Endothelial cell of umbilical vein (primary cell): Measurements from ENCODE around the gene FSIP1. TPM values are rescaled to one million over a fixed set of nuclear protein-coding genes. Genes with fewer than 3 reads are reported as not detected.

Experiments used
- BruUV-seq: library from RNA; stranded (reverse); fragments of 400-500 nt; replicated peaks from 2 replicates; lab custom pipeline; 2021; lab: Mats Ljungman, UMichigan
- CTCF ChIA-PET: fragments of 300-600, 350-600 bp; sonication (Branson Sonifier 250); formaldehyde crosslinking; loops from one replicate; lab custom pipeline; 2021; ENCODE audit warnings: antibody characterized with exemption, inconsistent platforms; lab: Charles Lee
- POLR2A ChIA-PET: fragments of 300-600, 350-600 bp; sonication (Branson Sonifier 250); formaldehyde crosslinking; loops from one replicate; lab custom pipeline; 2021; ENCODE audit warnings: antibody characterized with exemption, inconsistent platforms; lab: Charles Lee
- DNase-seq: peaks from one replicate; pipeline ENCODE4 v3.0.0-alpha.2; 2011; ENCODE audit warnings: low read depth, low spot score
- FAIRE-seq: peaks from 2 replicates; lab custom pipeline; 2011; peaks lifted over from hg19 to GRCh38; lab: Jason Lieb, UNC
- H2AFZ ChIP-seq: 2 replicates; pipeline ENCODE4 v1.6.0; 2012; ENCODE audit warnings: low read depth, low read length, control low read depth, inconsistent platforms
- H3K27ac ChIP-seq: 2 replicates; pipeline ENCODE4 v1.5.1; 2011; ENCODE audit warnings: low read depth, mild to moderate bottlenecking, control low read depth, low read length, moderate library complexity; ENCODE audit not compliant: insufficient read depth
- H3K27me3 ChIP-seq, 2 experiments: 2 replicates each; pipeline versions ENCODE4 v1.6.0 to v1.6.1; 2011; ENCODE audit warnings: low read length in 2 of 2, mixed read lengths in 1 of 2; ENCODE audit not compliant: control insufficient read depth in 2 of 2, insufficient read depth in 2 of 2
- H3K36me3 ChIP-seq, 2 experiments: 2 replicates in 1 of 2; 3 replicates in 1 of 2; pipeline ENCODE4 v1.5.1; 2011; ENCODE audit warnings: low read length in 2 of 2, mild to moderate bottlenecking in 1 of 2, moderate library complexity in 1 of 2; ENCODE audit not compliant: control insufficient read depth in 2 of 2, insufficient read depth in 2 of 2; ENCODE audit errors: extremely low read depth in 1 of 2
- H3K4me1 ChIP-seq: 3 replicates; pipeline ENCODE4 v1.5.1; 2011; ENCODE audit warnings: mild to moderate bottlenecking, low read length; ENCODE audit not compliant: control insufficient read depth, insufficient read depth; ENCODE audit errors: extremely low read depth
- H3K4me2 ChIP-seq: 2 replicates; pipeline ENCODE4 v1.6.1; 2011; ENCODE audit warnings: low read length, control low read depth, mixed read lengths; ENCODE audit not compliant: insufficient read depth
- H3K4me3 ChIP-seq, 3 experiments: fragments of 200-600 bp in 1 of 3; sonication (generic), shearing (Covaris generic) in 1 of 3; replicated peaks in 1 of 3; 2 replicates each; pipeline ENCODE4 v1.5.1; 2011 to 2016; ENCODE audit warnings: control low read depth in 3 of 3, low read length in 3 of 3, mild to moderate bottlenecking in 2 of 3, inconsistent platforms in 1 of 3, low read depth in 1 of 3, moderate library complexity in 1 of 3; ENCODE audit not compliant: insufficient read depth in 1 of 3
- H3K79me2 ChIP-seq: 2 replicates; pipeline ENCODE4 v1.6.0; 2012; ENCODE audit warnings: low read length, inconsistent platforms; ENCODE audit not compliant: control insufficient read depth, insufficient read depth
- H3K9ac ChIP-seq: replicated peaks from 2 replicates; pipeline ENCODE3; 2011; ENCODE audit warnings: low read length, control low read depth; ENCODE audit not compliant: insufficient read depth; ENCODE audit errors: extremely low read depth
- H3K9me1 ChIP-seq: replicated peaks from 3 replicates; pipeline ENCODE4 v1.6.0; 2011; ENCODE audit warnings: mild to moderate bottlenecking, low read length; ENCODE audit not compliant: control insufficient read depth, insufficient read depth; ENCODE audit errors: extremely low read depth
- H3K9me3 ChIP-seq: replicated peaks from 2 replicates; pipeline ENCODE4 v1.5.1; 2012; ENCODE audit warnings: low read length, inconsistent platforms; ENCODE audit not compliant: control insufficient read depth, insufficient read depth
- H4K20me1 ChIP-seq: replicated peaks from 2 replicates; pipeline ENCODE3; 2011; ENCODE audit warnings: mild to moderate bottlenecking, low read length; ENCODE audit not compliant: control insufficient read depth, insufficient read depth; ENCODE audit errors: extremely low read depth
- EZH2 ChIP-seq: IDR thresholded peaks from 2 replicates; pipeline ENCODE4 v1.6.1; 2012; ENCODE audit warnings: borderline replicate concordance, low read depth, mild to moderate bottlenecking, moderate library complexity, low read length, inconsistent platforms; ENCODE audit not compliant: severe bottlenecking
- FOS ChIP-seq: IDR thresholded peaks from 2 replicates; pipeline ENCODE4 v1.6.1; 2011; ENCODE audit warnings: mild to moderate bottlenecking, low read length, moderate library complexity, borderline replicate concordance; ENCODE audit not compliant: insufficient read depth
- GATA2 ChIP-seq: IDR thresholded peaks from 2 replicates; pipeline ENCODE4 v1.7.0; 2011; ENCODE audit warnings: low read depth, mild to moderate bottlenecking, moderate library complexity, mixed read lengths, low read length; ENCODE audit not compliant: insufficient read length, insufficient read depth
- JUN ChIP-seq: IDR thresholded peaks from 2 replicates; pipeline ENCODE4 v1.6.1; 2011; ENCODE audit warnings: borderline replicate concordance, low read depth; ENCODE audit not compliant: insufficient read length, insufficient read depth
- MYC ChIP-seq: IDR thresholded peaks from one replicate; pipeline ENCODE4 v1.6.1; 2011; ENCODE audit warnings: mild to moderate bottlenecking, low read depth, low read length
- POLR2A ChIP-seq: IDR thresholded peaks from 2 replicates; pipeline ENCODE4 v1.6.1; 2012; ENCODE audit warnings: low read depth, mild to moderate bottlenecking, control low read depth, low read length
- POLR2AphosphoS5 ChIP-seq: IDR thresholded peaks from 2 replicates; pipeline ENCODE4 v1.6.1; 2012; ENCODE audit warnings: low read depth, mild to moderate bottlenecking, control low read depth, low read length, moderate library complexity; ENCODE audit not compliant: insufficient read depth
- dilution Hi-C: fragments of 300-500 bp; cut with MboI; formaldehyde crosslinking; loops from one replicate; pipeline ENCODE4 v1.15.0; 2019; ENCODE audit warnings: low sequenced_read_pairs; ENCODE audit not compliant: extremely low pct_ligation_motif_present
- intact Hi-C: fragments of 100-400 bp; cut with micrococcal nuclease; formaldehyde crosslinking; loops from one replicate; pipeline ENCODE4 v1.10.0; 2022
- polyA plus RNA-seq, 4 experiments: library from polyadenylated mRNA; depleted of rRNA in 3 of 4; stranded (reverse) in 3 of 4; unstranded in 1 of 4; fragments of >200 nt; gene quantifications; 2 replicates each; pipeline versions ENCODE4 v1.2.1 to v1.2.3, GENCODE V29; 2011 to 2012; ENCODE audit warnings: missing spikeins in 1 of 4
- total RNA-seq: library from RNA; stranded (reverse); gene quantifications from 2 replicates; pipeline ENCODE4 v1.2.3, GENCODE V29; 2021

FSIP1 gene
- total and polyA plus RNA-seq, 2 donors (not counting 3 experiments of a cell fraction or from before 2014, with no cell fraction given): 0.23 to 1.1 TPM

GRCh38 chr15:39594446-39595337 is 187.9 kb downstream of the FSIP1 start:
- no peak overlapping the region for H2AFZ ChIP-seq
- no peaks in the 10 kb centered on the region for H3K27me3 ChIP-seq
- ChIA-PET POLR2A (interaction anchor here (0.9 kb wide), 1 partner anchor 423 kb away, joined by 4 read pairs; no protein-coding TSS in a partner anchor), CTCF (interaction anchor here (16.6 kb wide), 1 partner anchor 163 kb away, joined by 379 read pairs; no protein-coding TSS in a partner anchor)
- TF ChIP-seq MYC (no peak), FOS (no peak), POLR2A (peak; percentile 96), JUN (no peak), POLR2AphosphoS5 (peak; percentile 81), EZH2 (no peak), GATA2 (no peak)
- intact Hi-C loops (loop anchor here (5.0 kb wide), 1 partner anchor 338 kb away; the partner anchor contains the start of gene EIF2AK4), dilution Hi-C loops (no loop called here)
- H3K9me1 ChIP-seq: no peaks in the 10 kb centered on the region
- no TSS peak for BruUV-seq
- no peak overlapping the region for H3K27ac ChIP-seq
- FAIRE-seq (no peak), DNase-seq (peak; percentile 62)
- H3K79me2 ChIP-seq: no peaks in the 10 kb centered on the region
- H3K36me3 ChIP-seq: peaks cover 36 to 57% of the 10 kb centered on the region in 2 experiments
- H3K9me3 ChIP-seq: no peaks in the 10 kb centered on the region
- H3K9ac ChIP-seq: no peak overlapping the region
- no peaks in the 10 kb centered on the region for H4K20me1 ChIP-seq
- H3K4me3 ChIP-seq: no peak overlapping the region
- H3K4me2 ChIP-seq: peak overlapping the region; percentile 8
- H3K4me1 ChIP-seq: peaks cover 3% of the 10 kb centered on the region
